Measurements from ENCODE around the gene TRPC6.
"Not testable (repeated sequence)": the region's sequence is repeated elsewhere in the genome, so short reads cannot be mapped to it uniquely, and the experiment has no call there.

Gene TRPC6

GRCh38 chr11:101516546-101516945 lies 67.3 kb downstream of the TRPC6 start:
- no peak for DNase-seq

GRCh38 chr11:101511065-101511464 lies 72.7 kb downstream of the TRPC6 start:
- DNase-seq: no peak

GRCh38 chr11:101510591-101510990 lies 73.2 kb downstream of the TRPC6 start:
- DNase-seq: no peak

- no peak for DNase-seq
Observed at GRCh38 chr11:101509922-101510321, 73.9 kb downstream of the TRPC6 start.

- DNase-seq: no peak
Observed at GRCh38 chr11:101508370-101508769, 75.4 kb downstream of the TRPC6 start.

GRCh38 chr11:101498891-101499290 lies 84.9 kb downstream of the TRPC6 start:
- no peak for DNase-seq

GRCh38 chr11:101497291-101497690 lies 86.5 kb downstream of the TRPC6 start:
- DNase-seq: no peak

- DNase-seq: no peak
Observed at GRCh38 chr11:101487775-101488174, 96.0 kb downstream of the TRPC6 start.

GRCh38 chr11:101482556-101483124 lies 101.2 kb downstream of the TRPC6 start:
- DNase-seq: no peak

- DNase-seq: no peak
Observed at GRCh38 chr11:101478587-101479369, 105.0 kb downstream of the TRPC6 start.

- DNase-seq: no peak
Observed at GRCh38 chr11:101477926-101478325, 105.9 kb downstream of the TRPC6 start.

- DNase-seq: no peak
Observed at GRCh38 chr11:101476191-101476590, 107.6 kb downstream of the TRPC6 start.

- no peak for DNase-seq
Observed at GRCh38 chr11:101475699-101476098, 108.1 kb downstream of the TRPC6 start.

- DNase-seq: no peak
Observed at GRCh38 chr11:101474666-101475065, 109.1 kb downstream of the TRPC6 start.

GRCh38 chr11:101470881-101471520 lies 112.8 kb downstream of the TRPC6 start:
- DNase-seq: no peak

- DNase-seq: no peak
Observed at GRCh38 chr11:101470419-101470818, 113.4 kb downstream of the TRPC6 start.

- DNase-seq: no peak
Observed at GRCh38 chr11:101466352-101466751, 117.5 kb downstream of the TRPC6 start.

GRCh38 chr11:101464388-101464787 lies 119.4 kb downstream of the TRPC6 start:
- DNase-seq: not testable (repeated sequence)

- no peak for DNase-seq
Observed at GRCh38 chr11:101459020-101459419, 124.8 kb downstream of the TRPC6 start.

GRCh38 chr11:101458161-101458560 lies 125.6 kb downstream of the TRPC6 start:
- no peak for DNase-seq

- no peak for DNase-seq
Observed at GRCh38 chr11:101456812-101457211, 127.0 kb downstream of the TRPC6 start.

- no peak for DNase-seq
Observed at GRCh38 chr11:101453682-101454081, 130.1 kb downstream of the TRPC6 start.

GRCh38 chr11:101448881-101449442 lies 134.8 kb downstream of the TRPC6 start:
- no peak for DNase-seq

GRCh38 chr11:101446726-101447125 lies 137.1 kb downstream of the TRPC6 start:
- DNase-seq: no peak

Data from bone marrow (tissue), 2 donors.